GM23338 (cell line): ENCODE results near the gene SORBS1. TPM values are rescaled to one million over a fixed set of nuclear protein-coding genes. Genes with fewer than 3 reads are reported as not detected.

Experiments used
- ATAC-seq: fragments of 200-7000 bp; cut with Tn5 transposase; 3 replicates; pipeline ENCODE4 v1.9.1; 2020
- DNase-seq: peaks from one replicate; pipeline ENCODE4 v3.0.0-alpha.2; 2015; ENCODE audit warnings: low spot score
- H2AFZ ChIP-seq: fragments of 200-600 bp; sonication (generic); 2 replicates; pipeline ENCODE4 v1.8.0; 2016; ENCODE audit warnings: antibody characterized with exemption, mild to moderate bottlenecking, moderate library complexity
- H3F3A ChIP-seq: fragments of 200-600 bp; sonication (generic); replicated peaks from 2 replicates; pipeline ENCODE4 v1.8.0; 2017; ENCODE audit warnings: antibody characterized with exemption, mixed run types, low read depth
- H3K27ac ChIP-seq: fragments of 200-600 bp; sonication (generic); 2 replicates; pipeline ENCODE4 v1.6.1; 2016; ENCODE audit warnings: low read depth
- H3K27me3 ChIP-seq: fragments of 200-600 bp; sonication (generic); 2 replicates; pipeline ENCODE4 v1.8.0; 2016; ENCODE audit warnings: mild to moderate bottlenecking, mixed run types, moderate library complexity; ENCODE audit not compliant: insufficient read depth
- H3K36me3 ChIP-seq: fragments of 200-600 bp; sonication (generic); 2 replicates; pipeline ENCODE4 v1.8.0; 2016; ENCODE audit warnings: mild to moderate bottlenecking; ENCODE audit not compliant: insufficient read depth
- H3K4me1 ChIP-seq: fragments of 200-600 bp; sonication (generic); 2 replicates; pipeline ENCODE4 v1.8.0; 2016; ENCODE audit warnings: mild to moderate bottlenecking, moderate library complexity; ENCODE audit not compliant: insufficient read depth
- H3K4me2 ChIP-seq: fragments of 200-600 bp; sonication (generic); 2 replicates; pipeline ENCODE4 v1.7.1; 2017; ENCODE audit warnings: mixed run types
- H3K4me3 ChIP-seq: fragments of 200-600 bp; sonication (generic); 2 replicates; pipeline ENCODE4 v1.6.1; 2016; ENCODE audit warnings: mixed run types
- H3K79me2 ChIP-seq: fragments of 200-600 bp; sonication (generic); replicated peaks from 2 replicates; pipeline ENCODE4 v1.8.0; 2017; ENCODE audit warnings: mild to moderate bottlenecking; ENCODE audit not compliant: insufficient read depth
- H3K9me2 ChIP-seq: fragments of 200-600 bp; sonication (generic); 2 replicates; pipeline ENCODE4 v1.8.0; 2017; ENCODE audit not compliant: insufficient read depth
- H4K20me1 ChIP-seq: fragments of 200-600 bp; sonication (generic); replicated peaks from 2 replicates; pipeline ENCODE4 v1.8.0; 2017; ENCODE audit warnings: mild to moderate bottlenecking; ENCODE audit not compliant: insufficient read depth
- H3K27ac Mint-ChIP-seq: 2 replicates; pipeline ENCODE4 v1.8.0; 2020; ENCODE audit warnings: inconsistent platforms, mild to moderate bottlenecking, moderate library complexity, mixed read lengths
- H3K27me3 Mint-ChIP-seq: 3 replicates; pipeline ENCODE4 v1.8.0; 2022; ENCODE audit warnings: low read depth, mild to moderate bottlenecking, moderate library complexity, mixed read lengths, inconsistent platforms; ENCODE audit not compliant: insufficient read depth, poor library complexity
- H3K36me3 Mint-ChIP-seq: 3 replicates; pipeline ENCODE4 v1.8.0; 2021; ENCODE audit warnings: low read depth, mild to moderate bottlenecking, inconsistent platforms, moderate library complexity, mixed read lengths
- H3K4me1 Mint-ChIP-seq: 3 replicates; pipeline ENCODE4 v1.8.0; 2020; ENCODE audit warnings: mild to moderate bottlenecking, inconsistent platforms, mixed read lengths
- H3K4me3 Mint-ChIP-seq: 3 replicates; pipeline ENCODE4 v1.8.0; 2021; ENCODE audit warnings: moderate library complexity, mild to moderate bottlenecking, inconsistent platforms, mixed read lengths
- H3K9me3 Mint-ChIP-seq: 3 replicates; pipeline ENCODE4 v1.8.0; 2020; ENCODE audit warnings: moderate library complexity, mild to moderate bottlenecking, inconsistent platforms, mixed read lengths
- CREB1 ChIP-seq: fragments of 250-450 bp; sonication (Bioruptor Pico); IDR thresholded peaks from 2 replicates; pipeline ENCODE4 v1.5.0; 2020; ENCODE audit warnings: low read depth, mild to moderate bottlenecking, moderate library complexity
- EZH2 ChIP-seq: fragments of 200-600 bp; sonication (generic); IDR thresholded peaks from one replicate; pipeline ENCODE4 v1.8.0; 2017; ENCODE audit warnings: antibody characterized with exemption, mild to moderate bottlenecking, low read depth; ENCODE audit not compliant: unreplicated experiment
- EZH2phosphoT487 ChIP-seq: fragments of 200-600 bp; sonication (generic); IDR thresholded peaks from one replicate; pipeline ENCODE4 v1.8.1; 2018; ENCODE audit warnings: antibody characterized with exemption; ENCODE audit not compliant: unreplicated experiment
- JUNB ChIP-seq: IDR thresholded peaks from one replicate; pipeline ENCODE4 v1.6.1; 2016; ENCODE audit warnings: antibody characterized with exemption; ENCODE audit not compliant: unreplicated experiment
- NANOG ChIP-seq: IDR thresholded peaks from 2 replicates; pipeline ENCODE4 v1.6.1; 2016; ENCODE audit warnings: antibody characterized with exemption, borderline replicate concordance
- POLR2AphosphoS5 ChIP-seq: IDR thresholded peaks from 2 replicates; pipeline ENCODE4 v1.6.1; 2016; ENCODE audit warnings: antibody characterized with exemption, low read depth
- STAT1 ChIP-seq: IDR thresholded peaks from one replicate; pipeline ENCODE4 v1.6.1; 2016; ENCODE audit warnings: antibody characterized with exemption; ENCODE audit not compliant: unreplicated experiment
- ZNF114 ChIP-seq: fragments of 250-450 bp; sonication (Bioruptor Pico); IDR thresholded peaks from 2 replicates; pipeline ENCODE4 v1.5.0; 2020; ENCODE audit warnings: mild to moderate bottlenecking, moderate library complexity
- ZNF331 ChIP-seq: fragments of 250-450 bp; sonication (Bioruptor Pico); IDR thresholded peaks from 2 replicates; pipeline ENCODE4 v1.5.0; 2020; ENCODE audit warnings: low read depth, mild to moderate bottlenecking, moderate library complexity
- polyA plus RNA-seq: library from polyadenylated mRNA; unstranded; fragments of >200 nt; fragmentation: Nextera tagmentation; extraction: Ambion mirVana; gene quantifications from 2 replicates; pipeline ENCODE4 v1.2.1, GENCODE V29; 2016
- total RNA-seq: library from RNA; depleted of rRNA; stranded (reverse); fragments of >200 nt; shearing (Covaris generic); gene quantifications from 2 replicates; pipeline ENCODE4 v1.2.3, GENCODE V29; 2014
- TF ChIP-seq, protein P1 (sequence below), 2 experiments: fragments of 200-600 bp in 1 of 2; sonication (generic) in 1 of 2; conservative IDR thresholded peaks; 2 replicates each; pipeline versions ENCODE4 v1.5.1 to v1.6.1; 2016 to 2017; ENCODE audit warnings: antibody characterized with exemption in 2 of 2, low read depth in 2 of 2, mild to moderate bottlenecking in 2 of 2, moderate library complexity in 1 of 2
- TF ChIP-seq, protein P2 (sequence below): IDR thresholded peaks from one replicate; pipeline ENCODE4 v1.6.1; 2018; ENCODE audit warnings: antibody characterized with exemption; ENCODE audit not compliant: unreplicated experiment
- TF ChIP-seq, protein P3 (sequence below): IDR thresholded peaks from 2 replicates; pipeline ENCODE4 v1.6.1; 2016; ENCODE audit warnings: antibody characterized with exemption
- TF ChIP-seq, protein P4 (sequence below): fragments of 250-450 bp; sonication (Bioruptor Pico); IDR thresholded peaks from 2 replicates; pipeline ENCODE4 v1.5.0; 2020; ENCODE audit warnings: mild to moderate bottlenecking, moderate library complexity

Gene SORBS1
- total and polyA plus RNA-seq, 2 experiments from 2014 or later: 47.7 to 51.5 TPM

DNA sequence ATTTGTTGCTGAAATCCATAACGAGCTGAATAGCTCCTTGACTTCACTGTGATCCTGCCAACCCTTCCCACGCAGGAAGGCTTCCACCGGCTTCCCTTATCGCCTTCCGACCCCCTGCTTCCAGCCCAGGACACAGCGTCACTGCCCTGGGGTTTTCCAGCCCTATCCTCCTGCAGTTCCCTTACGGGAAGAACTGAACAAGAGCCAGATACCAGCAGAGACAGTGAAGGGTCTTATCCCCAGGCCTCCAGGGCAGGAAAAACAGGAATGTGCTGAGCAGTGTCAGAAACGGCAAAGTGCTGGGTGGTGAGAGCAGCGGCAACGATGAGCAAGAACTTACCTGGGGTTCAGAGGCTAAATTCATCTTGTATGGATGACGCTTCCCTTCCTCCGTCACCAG, 292.7 kb downstream of the SORBS1 start:
- peak overlapping the region; percentile 44 for H3K27ac Mint-ChIP-seq
- DNase-seq (no peak), ATAC-seq (no peak)
- Histone ChIP-seq H3K9me2 (no peaks in the 10 kb centered on the region), H3K4me1 (peaks cover 28% of the 10 kb centered on the region), H2AFZ (no peak overlapping the region), H3K27ac (peak overlapping the region; percentile 72), H3F3A (0 out of 2 replicates have a peak, but pooled peaks cover under 1% of the 10 kb centered on the region), H3K27me3 (no peaks in the 10 kb centered on the region), H3K36me3 (peaks cover 4% of the 10 kb centered on the region), H3K79me2 (peaks cover 13% of the 10 kb centered on the region), H3K4me2 (no peak overlapping the region), H3K4me3 (no peak overlapping the region), H4K20me1 (peaks cover 2% of the 10 kb centered on the region; the same call in 1 of the 2 replicates)
- H3K36me3 Mint-ChIP-seq: peaks cover 33% of the 10 kb centered on the region
- H3K4me3 Mint-ChIP-seq: no peak overlapping the region
- H3K27me3 Mint-ChIP-seq: no peaks in the 10 kb centered on the region
- TF ChIP-seq, protein P1, sequence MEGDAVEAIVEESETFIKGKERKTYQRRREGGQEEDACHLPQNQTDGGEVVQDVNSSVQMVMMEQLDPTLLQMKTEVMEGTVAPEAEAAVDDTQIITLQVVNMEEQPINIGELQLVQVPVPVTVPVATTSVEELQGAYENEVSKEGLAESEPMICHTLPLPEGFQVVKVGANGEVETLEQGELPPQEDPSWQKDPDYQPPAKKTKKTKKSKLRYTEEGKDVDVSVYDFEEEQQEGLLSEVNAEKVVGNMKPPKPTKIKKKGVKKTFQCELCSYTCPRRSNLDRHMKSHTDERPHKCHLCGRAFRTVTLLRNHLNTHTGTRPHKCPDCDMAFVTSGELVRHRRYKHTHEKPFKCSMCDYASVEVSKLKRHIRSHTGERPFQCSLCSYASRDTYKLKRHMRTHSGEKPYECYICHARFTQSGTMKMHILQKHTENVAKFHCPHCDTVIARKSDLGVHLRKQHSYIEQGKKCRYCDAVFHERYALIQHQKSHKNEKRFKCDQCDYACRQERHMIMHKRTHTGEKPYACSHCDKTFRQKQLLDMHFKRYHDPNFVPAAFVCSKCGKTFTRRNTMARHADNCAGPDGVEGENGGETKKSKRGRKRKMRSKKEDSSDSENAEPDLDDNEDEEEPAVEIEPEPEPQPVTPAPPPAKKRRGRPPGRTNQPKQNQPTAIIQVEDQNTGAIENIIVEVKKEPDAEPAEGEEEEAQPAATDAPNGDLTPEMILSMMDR (conservative IDR thresholded peaks at IDR 0.05; ENCODE audit: low read depth in 2 of 2): no peak
- no peak for TF ChIP-seq ZNF331 (CRISPR knock-in tag)
- TF ChIP-seq, protein P2, sequence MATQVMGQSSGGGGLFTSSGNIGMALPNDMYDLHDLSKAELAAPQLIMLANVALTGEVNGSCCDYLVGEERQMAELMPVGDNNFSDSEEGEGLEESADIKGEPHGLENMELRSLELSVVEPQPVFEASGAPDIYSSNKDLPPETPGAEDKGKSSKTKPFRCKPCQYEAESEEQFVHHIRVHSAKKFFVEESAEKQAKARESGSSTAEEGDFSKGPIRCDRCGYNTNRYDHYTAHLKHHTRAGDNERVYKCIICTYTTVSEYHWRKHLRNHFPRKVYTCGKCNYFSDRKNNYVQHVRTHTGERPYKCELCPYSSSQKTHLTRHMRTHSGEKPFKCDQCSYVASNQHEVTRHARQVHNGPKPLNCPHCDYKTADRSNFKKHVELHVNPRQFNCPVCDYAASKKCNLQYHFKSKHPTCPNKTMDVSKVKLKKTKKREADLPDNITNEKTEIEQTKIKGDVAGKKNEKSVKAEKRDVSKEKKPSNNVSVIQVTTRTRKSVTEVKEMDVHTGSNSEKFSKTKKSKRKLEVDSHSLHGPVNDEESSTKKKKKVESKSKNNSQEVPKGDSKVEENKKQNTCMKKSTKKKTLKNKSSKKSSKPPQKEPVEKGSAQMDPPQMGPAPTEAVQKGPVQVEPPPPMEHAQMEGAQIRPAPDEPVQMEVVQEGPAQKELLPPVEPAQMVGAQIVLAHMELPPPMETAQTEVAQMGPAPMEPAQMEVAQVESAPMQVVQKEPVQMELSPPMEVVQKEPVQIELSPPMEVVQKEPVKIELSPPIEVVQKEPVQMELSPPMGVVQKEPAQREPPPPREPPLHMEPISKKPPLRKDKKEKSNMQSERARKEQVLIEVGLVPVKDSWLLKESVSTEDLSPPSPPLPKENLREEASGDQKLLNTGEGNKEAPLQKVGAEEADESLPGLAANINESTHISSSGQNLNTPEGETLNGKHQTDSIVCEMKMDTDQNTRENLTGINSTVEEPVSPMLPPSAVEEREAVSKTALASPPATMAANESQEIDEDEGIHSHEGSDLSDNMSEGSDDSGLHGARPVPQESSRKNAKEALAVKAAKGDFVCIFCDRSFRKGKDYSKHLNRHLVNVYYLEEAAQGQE: no peak
- TF ChIP-seq EZH2phosphoT487: no peak
- no peak for TF ChIP-seq NANOG
- TF ChIP-seq ZNF114 (CRISPR knock-in tag): no peak
- TF ChIP-seq, protein P3, sequence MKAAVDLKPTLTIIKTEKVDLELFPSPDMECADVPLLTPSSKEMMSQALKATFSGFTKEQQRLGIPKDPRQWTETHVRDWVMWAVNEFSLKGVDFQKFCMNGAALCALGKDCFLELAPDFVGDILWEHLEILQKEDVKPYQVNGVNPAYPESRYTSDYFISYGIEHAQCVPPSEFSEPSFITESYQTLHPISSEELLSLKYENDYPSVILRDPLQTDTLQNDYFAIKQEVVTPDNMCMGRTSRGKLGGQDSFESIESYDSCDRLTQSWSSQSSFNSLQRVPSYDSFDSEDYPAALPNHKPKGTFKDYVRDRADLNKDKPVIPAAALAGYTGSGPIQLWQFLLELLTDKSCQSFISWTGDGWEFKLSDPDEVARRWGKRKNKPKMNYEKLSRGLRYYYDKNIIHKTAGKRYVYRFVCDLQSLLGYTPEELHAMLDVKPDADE: no peak
- TF ChIP-seq POLR2AphosphoS5: no peak
- TF ChIP-seq JUNB: no peak
- no peak for TF ChIP-seq EZH2
- no peak for TF ChIP-seq STAT1
- TF ChIP-seq CREB1 (CRISPR knock-in tag): no peak
- TF ChIP-seq, protein P4, sequence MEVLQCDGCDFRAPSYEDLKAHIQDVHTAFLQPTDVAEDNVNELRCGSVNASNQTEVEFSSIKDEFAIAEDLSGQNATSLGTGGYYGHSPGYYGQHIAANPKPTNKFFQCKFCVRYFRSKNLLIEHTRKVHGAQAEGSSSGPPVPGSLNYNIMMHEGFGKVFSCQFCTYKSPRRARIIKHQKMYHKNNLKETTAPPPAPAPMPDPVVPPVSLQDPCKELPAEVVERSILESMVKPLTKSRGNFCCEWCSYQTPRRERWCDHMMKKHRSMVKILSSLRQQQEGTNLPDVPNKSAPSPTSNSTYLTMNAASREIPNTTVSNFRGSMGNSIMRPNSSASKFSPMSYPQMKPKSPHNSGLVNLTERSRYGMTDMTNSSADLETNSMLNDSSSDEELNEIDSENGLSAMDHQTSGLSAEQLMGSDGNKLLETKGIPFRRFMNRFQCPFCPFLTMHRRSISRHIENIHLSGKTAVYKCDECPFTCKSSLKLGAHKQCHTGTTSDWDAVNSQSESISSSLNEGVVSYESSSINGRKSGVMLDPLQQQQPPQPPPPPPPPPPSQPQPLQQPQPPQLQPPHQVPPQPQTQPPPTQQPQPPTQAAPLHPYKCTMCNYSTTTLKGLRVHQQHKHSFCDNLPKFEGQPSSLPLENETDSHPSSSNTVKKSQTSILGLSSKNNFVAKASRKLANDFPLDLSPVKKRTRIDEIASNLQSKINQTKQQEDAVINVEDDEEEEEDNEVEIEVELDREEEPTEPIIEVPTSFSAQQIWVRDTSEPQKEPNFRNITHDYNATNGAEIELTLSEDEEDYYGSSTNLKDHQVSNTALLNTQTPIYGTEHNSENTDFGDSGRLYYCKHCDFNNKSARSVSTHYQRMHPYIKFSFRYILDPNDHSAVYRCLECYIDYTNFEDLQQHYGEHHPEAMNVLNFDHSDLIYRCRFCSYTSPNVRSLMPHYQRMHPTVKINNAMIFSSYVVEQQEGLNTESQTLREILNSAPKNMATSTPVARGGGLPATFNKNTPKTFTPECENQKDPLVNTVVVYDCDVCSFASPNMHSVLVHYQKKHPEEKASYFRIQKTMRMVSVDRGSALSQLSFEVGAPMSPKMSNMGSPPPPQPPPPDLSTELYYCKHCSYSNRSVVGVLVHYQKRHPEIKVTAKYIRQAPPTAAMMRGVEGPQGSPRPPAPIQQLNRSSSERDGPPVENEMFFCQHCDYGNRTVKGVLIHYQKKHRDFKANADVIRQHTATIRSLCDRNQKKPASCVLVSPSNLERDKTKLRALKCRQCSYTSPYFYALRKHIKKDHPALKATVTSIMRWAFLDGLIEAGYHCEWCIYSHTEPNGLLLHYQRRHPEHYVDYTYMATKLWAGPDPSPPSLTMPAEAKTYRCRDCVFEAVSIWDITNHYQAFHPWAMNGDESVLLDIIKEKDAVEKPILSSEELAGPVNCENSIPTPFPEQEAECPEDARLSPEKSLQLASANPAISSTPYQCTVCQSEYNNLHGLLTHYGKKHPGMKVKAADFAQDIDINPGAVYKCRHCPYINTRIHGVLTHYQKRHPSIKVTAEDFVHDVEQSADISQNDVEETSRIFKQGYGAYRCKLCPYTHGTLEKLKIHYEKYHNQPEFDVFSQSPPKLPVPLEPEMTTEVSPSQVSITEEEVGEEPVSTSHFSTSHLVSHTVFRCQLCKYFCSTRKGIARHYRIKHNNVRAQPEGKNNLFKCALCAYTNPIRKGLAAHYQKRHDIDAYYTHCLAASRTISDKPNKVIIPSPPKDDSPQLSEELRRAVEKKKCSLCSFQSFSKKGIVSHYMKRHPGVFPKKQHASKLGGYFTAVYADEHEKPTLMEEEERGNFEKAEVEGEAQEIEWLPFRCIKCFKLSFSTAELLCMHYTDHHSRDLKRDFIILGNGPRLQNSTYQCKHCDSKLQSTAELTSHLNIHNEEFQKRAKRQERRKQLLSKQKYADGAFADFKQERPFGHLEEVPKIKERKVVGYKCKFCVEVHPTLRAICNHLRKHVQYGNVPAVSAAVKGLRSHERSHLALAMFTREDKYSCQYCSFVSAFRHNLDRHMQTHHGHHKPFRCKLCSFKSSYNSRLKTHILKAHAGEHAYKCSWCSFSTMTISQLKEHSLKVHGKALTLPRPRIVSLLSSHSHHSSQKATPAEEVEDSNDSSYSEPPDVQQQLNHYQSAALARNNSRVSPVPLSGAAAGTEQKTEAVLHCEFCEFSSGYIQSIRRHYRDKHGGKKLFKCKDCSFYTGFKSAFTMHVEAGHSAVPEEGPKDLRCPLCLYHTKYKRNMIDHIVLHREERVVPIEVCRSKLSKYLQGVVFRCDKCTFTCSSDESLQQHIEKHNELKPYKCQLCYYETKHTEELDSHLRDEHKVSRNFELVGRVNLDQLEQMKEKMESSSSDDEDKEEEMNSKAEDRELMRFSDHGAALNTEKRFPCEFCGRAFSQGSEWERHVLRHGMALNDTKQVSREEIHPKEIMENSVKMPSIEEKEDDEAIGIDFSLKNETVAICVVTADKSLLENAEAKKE (CRISPR knock-in tag): no peak
- H3K4me1 Mint-ChIP-seq: peaks cover 29% of the 10 kb centered on the region
- H3K9me3 Mint-ChIP-seq: no peaks in the 10 kb centered on the region
